ENCODE results near the gene TTC17.

Gene TTC17

DNA sequence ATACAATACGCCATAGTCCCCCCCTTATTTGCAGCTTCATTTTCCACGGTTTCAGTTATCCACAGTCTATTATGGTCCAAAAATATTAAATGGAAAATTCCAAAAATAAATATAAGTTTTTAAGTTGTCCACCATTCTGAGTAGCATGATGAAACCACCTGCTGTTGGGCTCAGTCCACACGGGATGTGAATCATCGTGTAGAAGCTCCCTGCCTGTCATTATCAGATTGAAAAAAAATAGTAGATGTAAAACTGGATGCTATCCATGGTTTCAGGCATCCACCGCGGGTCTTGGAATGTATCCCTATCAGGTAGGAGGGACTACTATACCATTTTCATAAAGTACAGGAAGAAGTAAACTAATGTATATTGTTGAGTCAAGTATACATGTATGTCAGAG lies 127.4 kb downstream of the TTC17 start:
- DNase-seq: no peak

DNA sequence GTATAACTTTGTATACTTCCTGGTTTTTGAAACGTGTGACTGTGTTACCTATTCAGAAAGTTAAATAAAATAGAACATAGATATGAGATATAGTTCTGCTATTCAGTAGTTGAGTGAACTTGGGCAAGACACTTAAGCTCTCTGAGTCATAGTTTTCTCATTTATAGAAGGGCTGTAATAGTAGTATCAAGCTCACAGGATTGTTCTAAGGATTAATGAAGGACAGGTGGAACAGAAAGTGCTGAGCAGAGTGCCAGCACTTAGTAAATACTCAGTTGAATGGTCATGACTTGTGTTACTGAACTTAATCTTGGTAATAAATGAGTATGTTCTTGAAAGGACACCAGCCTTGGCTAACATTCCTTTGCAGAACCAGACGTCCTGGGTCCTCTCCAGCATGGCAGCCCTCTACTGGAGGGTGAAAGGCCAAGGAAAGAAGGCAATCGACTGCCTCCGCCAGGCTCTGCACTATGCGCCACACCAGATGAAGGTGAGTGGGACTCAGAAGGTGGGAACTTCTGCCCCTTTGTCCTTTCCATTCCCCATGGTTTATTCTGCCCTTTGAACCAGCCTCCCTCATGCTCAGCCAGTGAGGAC lies 131.2 kb downstream of the TTC17 start:
- no peak for DNase-seq

DNA sequence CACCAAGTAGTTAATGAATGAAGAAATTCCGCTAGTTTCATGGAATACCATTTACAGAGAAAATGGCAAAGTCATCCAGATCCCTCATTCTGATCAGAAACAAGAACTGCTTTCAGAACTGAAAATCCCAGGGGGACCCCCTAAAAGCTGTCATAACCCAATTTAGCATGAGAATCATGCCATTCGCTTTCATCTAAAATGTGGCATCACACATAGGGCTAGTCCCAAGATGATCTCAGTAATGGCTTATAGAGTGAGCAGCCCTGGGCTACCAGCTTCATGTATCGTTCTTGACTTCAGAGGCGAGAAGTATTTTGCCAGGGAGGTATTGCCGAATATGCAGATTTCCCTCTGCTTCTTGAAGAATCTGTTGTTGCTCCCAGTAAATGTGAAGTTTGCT lies 134.0 kb downstream of the TTC17 start:
- DNase-seq: no peak

DNA sequence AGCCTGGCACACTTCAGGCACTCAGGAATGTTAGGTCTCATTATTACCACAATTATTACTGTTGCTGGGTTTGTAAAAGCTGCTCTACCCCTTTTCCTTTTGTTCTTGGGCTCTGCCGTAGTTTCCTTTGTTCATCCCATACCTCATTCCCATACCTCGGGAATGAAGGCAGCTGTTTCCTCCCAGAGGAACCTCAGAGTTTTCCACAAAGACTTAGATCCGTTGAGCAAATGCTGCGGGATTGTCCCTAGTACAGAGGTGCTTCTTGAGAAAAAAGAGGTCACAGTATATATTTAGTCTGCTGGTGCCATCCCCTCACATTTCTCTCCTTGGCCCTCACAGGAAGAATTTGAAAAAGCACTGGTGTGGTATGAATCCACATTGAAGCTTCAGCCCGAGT lies 134.7 kb downstream of the TTC17 start:
- no peak for DNase-seq

DNA sequence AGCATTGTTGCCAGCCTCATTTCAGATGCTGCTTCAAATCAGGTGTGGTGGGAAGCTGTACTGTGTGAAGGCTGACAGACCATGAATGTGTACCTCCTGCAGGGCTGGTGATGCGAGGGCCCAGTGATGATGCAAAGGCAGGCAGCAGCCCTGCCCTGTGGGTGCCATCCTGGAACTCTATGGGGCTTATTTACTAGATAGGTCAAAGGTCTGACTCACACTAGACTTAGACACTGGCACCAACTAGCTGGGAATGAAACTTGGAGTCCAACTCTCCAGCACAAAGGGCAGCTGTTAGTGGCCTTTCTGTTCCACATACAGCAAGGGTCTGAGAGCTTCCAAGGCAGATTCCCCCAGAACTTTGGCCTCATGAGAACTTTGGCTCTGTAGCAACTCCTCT lies 138.4 kb downstream of the TTC17 start:
- DNase-seq: no peak

DNA sequence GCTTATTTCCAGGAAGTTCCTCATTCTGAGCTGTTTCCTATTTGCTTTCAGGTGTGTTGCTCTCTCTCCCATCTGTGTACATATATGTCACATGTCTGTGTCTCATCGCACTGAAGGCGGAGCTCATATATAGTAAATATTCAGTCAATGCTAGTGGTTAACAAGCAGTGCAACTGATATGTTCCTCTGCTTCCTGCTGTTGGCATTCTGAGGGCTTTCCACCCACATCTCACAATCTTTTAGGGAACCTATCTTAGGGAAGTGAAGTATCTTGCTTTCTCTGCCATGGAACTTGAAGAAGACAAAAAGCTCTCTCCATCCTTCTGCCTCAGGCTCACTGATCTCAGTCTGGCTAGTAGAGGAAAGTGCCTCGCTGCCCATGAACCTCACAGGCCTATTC lies 139.8 kb downstream of the TTC17 start:
- no peak for DNase-seq

DNA sequence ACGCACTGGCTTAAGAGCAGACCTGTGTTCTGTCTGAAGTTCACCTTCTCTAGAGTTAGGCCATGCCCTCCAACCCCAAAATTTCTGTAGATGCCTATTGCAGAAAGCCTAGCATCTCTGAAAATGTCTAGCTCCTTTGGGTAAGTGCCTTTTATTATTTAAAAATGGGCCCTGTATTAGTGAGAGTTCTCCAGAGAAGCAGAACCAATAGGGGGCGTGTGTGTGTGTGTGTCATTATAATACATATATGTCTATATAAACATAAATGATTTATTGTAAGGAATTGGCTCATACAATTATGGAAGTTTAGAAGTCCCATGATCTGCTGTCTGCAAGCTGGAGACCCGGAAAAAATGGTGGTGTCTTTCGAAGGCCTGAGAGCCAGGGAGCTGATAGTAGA lies 144.7 kb downstream of the TTC17 start:
- no peak for DNase-seq

DNA sequence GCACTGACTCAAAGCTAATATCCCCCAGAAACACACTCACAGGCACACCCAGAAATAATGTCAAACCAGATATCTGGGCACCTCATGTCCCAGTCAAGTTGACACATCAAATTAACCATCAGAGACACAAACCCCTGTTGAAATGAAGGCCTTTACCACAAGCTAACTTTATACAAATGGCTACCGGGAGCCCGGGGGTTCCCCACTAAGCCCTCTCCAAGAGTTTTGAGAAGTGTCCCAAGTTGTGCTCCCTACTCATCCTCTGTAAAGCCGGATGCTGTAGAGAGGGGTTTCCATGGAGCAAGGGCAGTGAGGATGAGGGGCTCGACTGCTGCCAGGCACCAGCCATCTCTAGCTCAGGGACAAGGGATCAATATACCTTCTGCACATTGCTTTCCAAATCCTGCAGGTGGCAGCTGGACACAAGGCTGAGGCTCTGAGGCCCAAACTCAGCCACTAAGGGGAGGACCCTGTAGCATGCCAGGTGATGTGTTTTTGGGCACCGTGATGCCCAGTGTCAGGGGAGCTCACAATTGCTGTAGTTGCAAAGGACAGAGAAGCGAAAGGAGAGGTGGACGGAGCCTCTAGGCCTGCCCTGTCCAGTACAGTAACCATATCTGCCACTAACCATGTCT lies 145.7 kb downstream of the TTC17 start:
- DNase-seq: peak; percentile 64

DNA sequence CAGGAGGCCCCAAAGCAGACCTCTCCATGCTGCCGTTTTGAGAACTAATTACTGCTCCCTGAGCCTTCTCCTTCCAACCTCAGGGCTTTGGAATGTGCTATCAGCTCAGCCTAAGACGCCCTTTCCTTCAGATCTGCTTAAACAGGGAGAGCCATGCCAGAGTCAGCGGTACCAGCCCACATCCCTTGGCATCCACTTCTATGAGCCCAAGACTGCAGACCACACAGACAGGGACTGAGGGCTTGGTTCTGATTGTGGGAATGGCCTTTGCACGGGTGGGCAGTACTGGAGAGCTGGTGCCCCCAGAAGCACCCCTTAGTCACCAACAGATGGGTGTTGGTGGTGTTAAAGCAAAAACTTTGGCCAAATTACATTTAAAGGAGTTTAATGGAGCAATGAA lies 146.5 kb downstream of the TTC17 start:
- DNase-seq: no peak

DNA sequence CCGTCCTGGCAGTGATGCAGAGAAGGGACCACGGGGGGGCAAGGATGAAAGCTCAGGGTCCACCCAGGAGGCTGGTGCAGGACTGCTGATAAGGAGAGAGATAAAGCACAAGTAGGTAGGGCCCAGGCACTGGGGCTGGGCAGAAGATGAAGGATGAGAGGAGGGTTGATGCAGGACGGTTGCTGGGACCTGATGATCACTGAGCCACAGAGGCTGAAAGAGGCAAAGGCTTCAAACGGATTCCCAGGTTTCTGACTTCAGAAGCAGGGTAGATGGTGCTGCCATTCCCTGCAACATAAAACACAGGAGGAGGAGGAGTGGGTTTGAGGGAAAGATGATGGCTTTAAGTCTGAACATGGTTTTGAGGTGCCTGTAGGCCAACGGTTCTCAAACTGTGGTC lies 148.5 kb downstream of the TTC17 start:
- DNase-seq: no peak

DNA sequence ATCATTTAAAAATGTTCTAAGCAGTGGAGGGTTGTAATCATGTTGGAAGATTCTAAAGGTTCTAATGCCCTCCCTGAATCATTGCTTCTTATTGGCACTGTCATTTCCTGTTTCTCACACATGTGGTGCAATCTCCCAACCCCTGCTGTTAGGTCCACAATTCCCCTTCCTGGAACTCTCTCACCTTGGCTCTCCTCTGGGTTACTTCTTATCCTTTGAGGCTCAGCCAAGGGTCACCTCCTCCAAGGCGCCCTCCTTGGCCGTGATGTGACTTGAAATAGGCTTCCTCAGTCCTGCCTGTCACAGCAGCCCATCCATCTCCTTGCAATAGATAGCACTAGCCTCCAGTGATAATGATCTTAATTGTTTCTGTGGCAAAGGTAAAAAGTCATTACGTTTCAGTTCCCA lies 149.8 kb downstream of the TTC17 start:
- peak; percentile 4 for DNase-seq

DNA sequence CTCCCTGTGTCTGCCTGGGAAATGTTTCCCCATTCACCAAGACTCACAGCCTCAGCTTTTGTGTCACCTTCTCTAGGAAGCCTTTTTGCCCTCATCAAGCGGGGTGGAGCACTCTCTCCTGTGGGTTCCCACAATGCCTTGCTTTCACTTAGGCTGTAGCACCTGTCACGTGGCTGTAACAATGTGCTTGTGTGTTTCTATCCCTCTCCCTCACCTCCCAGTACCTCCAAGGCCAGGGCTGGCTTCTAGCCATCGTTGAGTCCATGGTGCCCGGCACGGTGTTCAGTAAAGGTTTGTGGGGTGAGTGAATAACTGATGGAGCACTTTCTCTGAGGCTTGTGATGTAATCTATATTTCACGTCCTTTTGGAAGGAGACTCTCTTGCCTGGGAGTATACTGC lies 153.2 kb downstream of the TTC17 start:
- DNase-seq: no peak

DNA sequence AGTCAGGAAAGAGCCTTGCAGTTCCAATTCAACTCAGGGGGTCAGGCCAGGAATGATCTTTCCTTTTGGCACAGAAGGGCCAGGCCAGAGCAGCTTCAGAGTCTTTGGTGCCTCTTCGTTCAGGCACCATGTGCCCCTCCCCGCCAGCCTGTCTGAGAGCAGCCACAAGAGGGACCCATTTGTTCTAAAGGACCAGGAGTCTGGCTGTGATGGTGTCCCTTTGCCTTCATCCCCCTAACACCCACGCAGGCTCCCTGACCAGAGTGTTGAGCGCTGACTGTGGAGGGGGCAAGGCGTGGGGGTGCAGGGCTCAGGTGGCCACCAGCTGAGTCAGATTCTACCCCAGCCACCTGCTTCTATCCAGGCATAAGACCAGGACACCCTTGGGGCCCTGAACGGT lies 156.4 kb downstream of the TTC17 start:
- peak; percentile 44 for DNase-seq

DNA sequence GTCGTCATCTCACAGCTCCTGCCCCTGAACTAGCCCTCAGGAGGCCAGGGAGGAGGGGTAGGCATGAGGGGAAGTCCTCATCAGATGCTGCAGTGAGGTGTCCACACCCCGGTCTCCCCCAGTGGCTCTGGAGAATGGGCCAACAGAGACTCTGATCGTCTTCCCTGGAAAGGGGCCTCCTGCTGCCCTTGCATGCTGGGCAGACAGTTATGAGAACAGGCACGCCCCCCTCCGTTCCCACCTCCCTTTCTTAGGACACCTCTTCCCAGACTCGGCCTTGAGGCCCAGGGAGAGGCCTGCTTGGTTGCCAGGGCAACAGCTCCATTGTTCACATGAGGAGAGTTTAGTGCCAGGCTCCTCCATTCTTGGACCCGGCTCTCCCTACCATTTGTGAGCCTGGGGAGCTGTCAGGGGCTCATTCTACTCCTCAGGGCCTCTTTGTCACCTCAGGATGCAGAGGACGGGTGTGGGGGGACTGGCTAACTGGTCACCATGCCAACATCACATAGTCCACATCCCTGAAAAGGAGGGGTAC lies 157.7 kb downstream of the TTC17 start:
- peak; percentile 6 for DNase-seq

DNA sequence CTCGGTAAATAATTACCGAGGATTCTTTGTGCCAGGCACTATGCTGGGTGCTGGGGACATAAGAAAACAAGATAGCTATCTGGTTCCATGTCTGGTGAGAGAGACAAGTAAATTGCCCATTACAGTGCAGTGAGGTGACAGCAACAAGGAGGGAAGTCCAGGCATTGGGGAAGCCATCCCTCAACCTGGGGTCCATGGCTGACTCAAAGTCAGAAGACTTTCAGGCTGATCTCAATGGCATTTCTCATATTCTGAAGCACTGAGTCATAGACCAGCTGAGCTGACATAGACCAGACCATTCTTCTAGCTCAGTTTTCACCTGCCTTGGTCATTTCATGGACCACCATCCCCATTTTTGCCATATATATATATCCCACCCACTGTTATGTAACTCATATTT lies 158.8 kb downstream of the TTC17 start:
- no peak for DNase-seq

DNA sequence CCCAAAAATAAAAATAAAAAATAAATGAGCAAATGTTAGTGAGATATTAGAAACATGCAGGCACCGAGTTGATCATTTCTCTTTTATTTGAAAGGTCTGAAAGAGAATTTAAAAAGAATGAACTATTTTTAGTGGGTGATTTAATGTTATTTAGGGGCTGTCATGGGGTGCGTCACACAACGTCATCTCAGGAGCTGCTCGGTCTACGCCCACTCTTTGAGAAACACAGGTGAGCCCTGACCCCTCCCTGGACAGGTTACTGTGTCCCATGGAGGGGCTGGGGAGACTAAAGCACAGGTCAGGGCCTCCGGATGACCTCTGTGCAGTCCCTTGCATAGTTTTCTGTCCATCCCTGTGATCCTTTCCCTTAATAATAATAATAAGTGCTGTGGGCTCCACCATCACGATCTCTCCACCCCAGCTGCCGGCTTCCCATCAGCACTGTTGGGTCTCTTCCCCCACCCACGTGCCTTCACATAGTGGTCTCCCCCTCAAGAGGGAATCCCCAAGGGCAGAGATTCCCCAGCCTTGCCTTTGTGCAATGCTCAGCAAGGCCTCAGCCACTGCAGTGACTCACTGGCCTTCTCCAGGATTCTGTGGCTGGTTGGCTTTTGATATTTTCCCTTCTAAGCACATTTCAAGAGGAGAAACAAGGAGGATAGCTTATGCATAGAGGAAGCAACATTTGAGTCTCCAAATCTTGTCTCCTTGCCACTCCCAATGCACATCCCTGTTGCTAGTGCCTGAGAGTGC lies 159.9 kb downstream of the TTC17 start:
- no peak for DNase-seq

DNA sequence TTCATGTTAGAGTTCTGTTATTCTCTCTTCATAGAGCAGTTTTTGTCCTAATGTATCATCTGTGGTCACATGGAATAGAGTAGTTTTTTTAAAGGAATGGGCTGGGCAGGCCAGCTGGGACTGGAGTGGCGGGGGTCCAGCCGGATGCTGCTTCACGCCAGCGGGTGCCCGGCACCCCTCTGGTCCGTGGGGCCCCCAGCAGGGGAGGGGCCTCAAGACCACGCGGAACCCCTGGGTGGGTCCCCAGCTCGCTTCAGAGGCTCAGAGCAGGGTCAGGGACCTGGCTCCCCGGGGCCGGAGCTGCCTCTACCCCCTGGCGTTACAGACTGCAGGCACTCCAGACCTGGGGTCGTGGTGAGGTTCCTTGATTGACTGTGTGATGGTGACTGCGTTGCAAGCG lies 162.8 kb downstream of the TTC17 start:
- DNase-seq: no peak

DNA sequence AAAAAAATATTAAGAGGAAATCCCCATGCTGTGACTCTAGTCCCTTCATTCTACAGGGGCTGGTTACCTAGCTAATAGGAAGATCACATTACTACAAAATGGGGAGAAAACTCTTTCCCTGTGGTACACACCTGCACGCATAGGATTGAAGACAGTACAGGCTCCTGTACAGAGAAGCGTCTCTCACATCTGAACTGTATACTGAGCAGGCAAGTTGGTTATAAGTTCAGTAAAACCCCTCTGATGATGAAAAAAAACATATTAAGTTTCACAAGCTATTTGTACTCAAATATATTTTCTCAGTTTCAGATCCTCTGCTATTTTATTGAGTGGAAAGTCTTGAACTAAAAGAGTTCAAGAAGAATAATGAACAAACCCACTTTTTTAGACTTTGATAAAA lies 164.9 kb downstream of the TTC17 start:
- DNase-seq: no peak

DNA sequence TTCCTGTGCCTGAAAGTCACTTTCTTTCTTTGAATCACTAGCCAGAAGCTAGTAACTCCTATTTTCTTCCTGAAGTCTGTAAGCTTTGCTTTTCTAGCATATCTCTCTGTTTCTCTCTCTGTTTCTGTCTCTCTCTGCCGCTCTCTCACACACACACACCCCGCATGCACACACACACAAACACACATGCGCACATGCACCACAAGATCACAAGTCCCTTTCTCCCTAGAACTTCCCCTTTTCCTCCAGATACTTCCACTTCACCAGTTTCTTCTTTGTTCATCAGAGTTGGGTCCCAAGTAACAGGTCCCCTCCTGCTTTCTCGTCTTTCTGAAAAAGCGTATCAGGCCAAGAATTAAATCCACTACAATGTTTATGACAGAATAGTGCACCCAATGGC lies 173.3 kb downstream of the TTC17 start:
- no peak for DNase-seq

DNA sequence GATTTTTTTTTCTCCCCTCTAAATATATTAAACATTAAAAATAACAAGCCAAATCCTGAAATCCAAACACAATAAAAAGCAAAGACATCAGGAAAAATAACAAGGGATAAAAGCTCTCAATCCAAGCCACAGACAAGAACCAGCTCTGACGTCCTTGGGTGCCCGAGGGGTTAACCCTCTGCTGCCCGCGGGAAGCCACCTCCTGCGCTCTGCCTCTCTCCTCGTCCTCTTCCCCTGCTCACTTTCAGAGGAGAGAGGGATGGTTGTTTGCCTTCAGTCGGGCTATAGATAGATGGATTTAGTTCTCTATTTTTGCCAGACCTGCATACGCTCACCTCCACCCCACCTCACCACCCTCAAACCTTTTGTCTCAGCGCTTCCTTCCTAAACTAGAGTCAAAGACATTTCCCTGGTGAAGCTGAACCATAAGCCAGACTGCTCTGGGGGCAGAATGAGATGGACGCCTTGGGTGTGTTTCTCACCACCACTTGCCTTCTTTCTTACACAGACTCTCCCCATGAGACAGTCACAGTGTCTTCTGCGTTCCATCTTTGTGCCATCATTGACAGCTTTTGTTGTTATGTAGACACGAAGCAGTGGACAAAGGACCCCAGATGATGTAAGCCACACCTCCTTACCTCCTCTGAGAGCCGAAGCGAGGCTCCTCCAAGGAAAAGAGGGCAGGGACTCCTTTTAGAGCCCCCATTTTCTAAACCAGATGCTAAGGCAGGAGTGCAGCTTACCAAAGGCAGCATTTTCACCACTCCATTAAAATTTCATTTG lies 179.3 kb downstream of the TTC17 start:
- DNase-seq: no peak

DNA sequence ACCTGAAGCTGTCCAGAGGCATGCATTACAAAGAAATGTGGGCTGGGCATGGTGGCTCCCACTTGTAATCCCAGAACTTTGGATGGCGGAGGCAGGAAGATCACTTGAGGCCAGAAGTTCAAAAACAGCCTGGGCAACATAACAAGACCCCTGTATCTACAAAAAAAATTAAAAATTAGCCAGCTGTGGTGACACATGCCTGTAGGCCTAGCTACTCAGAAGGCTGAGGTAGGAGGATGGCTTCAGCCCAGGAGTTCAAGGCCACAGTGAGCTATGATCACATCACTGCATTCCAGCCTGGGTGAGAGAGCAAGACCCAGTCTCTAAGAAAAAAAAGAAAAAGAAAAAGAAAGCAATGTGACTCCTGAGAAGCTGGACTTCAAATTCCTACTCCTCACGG lies 183.3 kb downstream of the TTC17 start:
- no peak for DNase-seq

DNA sequence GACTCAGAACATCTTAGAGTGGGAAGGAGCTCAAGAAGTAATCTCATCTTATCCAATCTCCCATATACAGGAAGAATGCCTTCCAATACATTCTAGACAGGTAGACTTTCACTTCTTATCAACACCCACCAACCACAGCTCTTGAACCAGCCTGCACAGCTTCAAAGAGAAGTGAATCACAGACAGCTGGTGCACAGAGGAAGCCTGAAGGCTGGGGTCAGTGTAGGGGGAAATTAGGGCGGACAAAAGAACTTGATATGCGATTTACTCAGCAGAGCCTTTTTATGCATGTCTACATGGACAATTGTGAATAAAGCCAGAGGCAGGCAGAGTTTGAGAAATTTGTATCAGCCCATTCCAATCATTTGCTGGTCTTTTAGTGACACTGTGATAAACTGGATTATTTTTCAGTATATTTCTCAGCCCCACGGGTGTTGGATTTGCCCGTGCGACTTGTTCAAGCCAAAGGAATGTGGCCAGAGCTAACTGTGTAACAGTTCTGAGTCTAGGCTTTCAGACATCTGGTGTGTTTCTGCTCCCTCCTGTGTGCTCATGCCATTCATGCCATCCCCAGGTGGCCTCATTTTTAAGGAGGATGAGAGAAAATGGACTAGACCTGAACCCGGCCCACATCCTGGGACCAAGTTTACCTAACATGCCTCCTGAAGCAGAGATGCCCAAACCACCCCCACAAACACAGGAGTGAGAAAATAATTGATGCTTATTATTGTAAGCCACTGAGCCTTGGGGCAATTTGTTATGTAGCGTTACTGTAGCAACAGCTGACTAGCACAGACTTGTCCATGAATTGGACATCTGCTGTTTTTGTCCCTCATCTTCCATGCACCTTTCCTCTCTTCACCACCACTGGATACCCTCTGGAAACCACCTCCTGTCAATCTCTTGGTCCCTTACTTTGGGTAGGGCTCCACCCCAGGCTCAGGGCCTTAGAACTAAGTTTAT lies 184.3 kb downstream of the TTC17 start:
- DNase-seq: peak; percentile 69

Measured in NCI-H146 (cell line).